Vagina (tissue), 2 donors: Measurements from ENCODE around the gene NDFIP2. TPM values are rescaled to one million over a fixed set of nuclear protein-coding genes. Genes with fewer than 3 reads are reported as not detected.

Experiments
- DNase-seq, 2 donors: peaks; one replicate each; pipeline ENCODE4 v3.0.0-alpha.2; 2017; ENCODE audit errors: extremely low spot score in 2 of 2
- H3K27ac ChIP-seq: fragments of 200-600 bp; sonication (generic); one replicate; pipeline ENCODE4 v1.5.1; 2019
- H3K27me3 ChIP-seq: fragments of 200-600 bp; sonication (generic); one replicate; pipeline ENCODE4 v1.5.1; 2019
- H3K36me3 ChIP-seq, 2 donors: fragments of 200-600 bp; sonication (generic); one replicate each; pipeline ENCODE4 v1.5.1; 2017 to 2019
- H3K4me1 ChIP-seq: fragments of 200-600 bp; sonication (generic); one replicate; pipeline ENCODE4 v1.5.1; 2019
- H3K4me3 ChIP-seq, 2 donors: fragments of 200-600 bp; sonication (generic); 1 replicate in 1 of 2; 2 replicates in 1 of 2; pipeline ENCODE4 v1.5.1; 2016 to 2019
- H3K9me3 ChIP-seq: fragments of 200-600 bp; sonication (generic); one replicate; pipeline ENCODE4 v1.5.1; 2019
- CTCF ChIP-seq, 3 experiments: fragments of 450-650 bp in 2 of 3; fragments of 200-600 bp in 1 of 3; sonication (generic) in 1 of 3; IDR thresholded peaks; one replicate each; pipeline ENCODE4 v1.5.1; 2017 to 2019; ENCODE audit warnings: antibody characterized with exemption in 3 of 3, mild to moderate bottlenecking in 2 of 3, moderate library complexity in 2 of 3
- POLR2A ChIP-seq, 2 donors: fragments of 450-650 bp; IDR thresholded peaks; one replicate each; pipeline ENCODE4 v1.6.1; 2017; ENCODE audit warnings: antibody characterized with exemption in 2 of 2, mild to moderate bottlenecking in 2 of 2, moderate library complexity in 2 of 2
- POLR2AphosphoS5 ChIP-seq, 2 donors: sonication (generic); formaldehyde crosslinking; IDR thresholded peaks; one replicate each; pipeline ENCODE4 v1.9.0; 2017; ENCODE audit warnings: antibody characterized with exemption in 2 of 2, mild to moderate bottlenecking in 2 of 2, low read depth in 1 of 2; ENCODE audit not compliant: insufficient read depth in 1 of 2
- intact Hi-C: fragments of 100-400 bp; cut with DNase I; formaldehyde crosslinking; loops from one replicate; pipeline ENCODE4 v1.15.1; 2023
- total RNA-seq: library from RNA; depleted of rRNA; stranded (reverse); fragments of >200 nt; gene quantifications from one replicate; pipeline ENCODE4 v1.2.3, GENCODE V29; 2016

Gene NDFIP2
- total RNA-seq, 1 donor from 2014 or later = 26.8 TPM

GRCh38 chr13:79528759-79529191 lies 47.8 kb downstream of the NDFIP2 start:
- intact Hi-C loops = no loop called here
- Histone ChIP-seq H3K27ac (no peak overlapping the region), H3K9me3 (no peaks in the 10 kb centered on the region), H3K27me3 (no peaks in the 10 kb centered on the region), H3K4me3 (no peak overlapping the region), H3K4me1 (peaks cover 25% of the 10 kb centered on the region), H3K36me3 (peaks cover 0 to 9% of the 10 kb centered on the region in 2 donors)
- DNase-seq = no peak
- TF ChIP-seq POLR2A (IDR thresholded peaks at IDR 0.05) (no peak), POLR2AphosphoS5 (IDR thresholded peaks at IDR 0.05; ENCODE audit: insufficient read depth in 1 of 2, low read depth in 1 of 2) (no peak), CTCF (IDR thresholded peaks at IDR 0.05) (no peak)

- peaks cover 0 to under 1% of the 10 kb centered on the region in 2 donors for H3K36me3 ChIP-seq
- DNase-seq = no peak
- H3K27me3 ChIP-seq = no peaks in the 10 kb centered on the region
- H3K4me1 ChIP-seq = peaks cover 19% of the 10 kb centered on the region
- H3K27ac ChIP-seq = no peak overlapping the region
- TF ChIP-seq POLR2A (IDR thresholded peaks at IDR 0.05) (no peak), POLR2AphosphoS5 (IDR thresholded peaks at IDR 0.05; ENCODE audit: insufficient read depth in 1 of 2, low read depth in 1 of 2) (no peak), CTCF (IDR thresholded peaks at IDR 0.05) (no peak)
- intact Hi-C loops = loop anchor here (10.0 kb wide), 1 partner anchor 95 kb away; no protein-coding TSS in a partner anchor
- no peaks in the 10 kb centered on the region for H3K9me3 ChIP-seq
- no peak overlapping the region for H3K4me3 ChIP-seq
These were observed 48.9 kb downstream of the NDFIP2 start for GRCh38 chr13:79529817-79530216.

GRCh38 chr13:79530270-79530669 lies 49.3 kb downstream of the NDFIP2 start:
- no peaks in the 10 kb centered on the region for H3K27me3 ChIP-seq
- H3K36me3 ChIP-seq = no peaks in the 10 kb centered on the region
- TF ChIP-seq POLR2A (IDR thresholded peaks at IDR 0.05) = no peak
- TF ChIP-seq POLR2AphosphoS5 (IDR thresholded peaks at IDR 0.05; ENCODE audit: insufficient read depth in 1 of 2, low read depth in 1 of 2) = no peak
- no peak for TF ChIP-seq CTCF (IDR thresholded peaks at IDR 0.05)
- peaks cover 15% of the 10 kb centered on the region for H3K4me1 ChIP-seq
- intact Hi-C loops = loop anchor here (10.0 kb wide), 1 partner anchor 95 kb away; no protein-coding TSS in a partner anchor
- DNase-seq = no peak
- no peaks in the 10 kb centered on the region for H3K9me3 ChIP-seq
- no peak overlapping the region for H3K4me3 ChIP-seq
- no peak overlapping the region for H3K27ac ChIP-seq

- TF ChIP-seq POLR2AphosphoS5 (IDR thresholded peaks at IDR 0.05; ENCODE audit: insufficient read depth in 1 of 2, low read depth in 1 of 2) = no peak
- no peak for TF ChIP-seq CTCF (IDR thresholded peaks at IDR 0.05)
- no peak for TF ChIP-seq POLR2A (IDR thresholded peaks at IDR 0.05)
- no peak overlapping the region for H3K4me3 ChIP-seq
- no peaks in the 10 kb centered on the region for H3K36me3 ChIP-seq
- H3K27me3 ChIP-seq = no peaks in the 10 kb centered on the region
- H3K9me3 ChIP-seq = no peaks in the 10 kb centered on the region
- intact Hi-C loops = loop anchor here (10.0 kb wide), 1 partner anchor 97 kb away; no protein-coding TSS in a partner anchor
- no peak for DNase-seq
- H3K27ac ChIP-seq = no peak overlapping the region
- peaks cover 9% of the 10 kb centered on the region for H3K4me1 ChIP-seq
These were observed 50.7 kb downstream of the NDFIP2 start for GRCh38 chr13:79531542-79532254.

GRCh38 chr13:79532576-79532975 lies 51.6 kb downstream of the NDFIP2 start:
- intact Hi-C loops = loop anchor here (10.0 kb wide), 1 partner anchor 98 kb away; no protein-coding TSS in a partner anchor
- Histone ChIP-seq H3K4me3 (no peak overlapping the region), H3K36me3 (no peaks in the 10 kb centered on the region), H3K27ac (no peak overlapping the region), H3K27me3 (no peaks in the 10 kb centered on the region), H3K4me1 (peaks cover 9% of the 10 kb centered on the region), H3K9me3 (no peaks in the 10 kb centered on the region)
- no peak for DNase-seq
- no peak for TF ChIP-seq POLR2AphosphoS5 (IDR thresholded peaks at IDR 0.05; ENCODE audit: insufficient read depth in 1 of 2, low read depth in 1 of 2)
- TF ChIP-seq CTCF (IDR thresholded peaks at IDR 0.05) = no peak
- TF ChIP-seq POLR2A (IDR thresholded peaks at IDR 0.05) = no peak
